HUDEP-2 (cell line): Measurements from ENCODE around the gene TTLL8.
A peak's percentile ranks its signal among the peaks of the same experiment; 100 is the strongest.

Source experiments
- DNase-seq, 76 experiments: peaks; one replicate each; lab custom pipeline; 2025; ENCODE audit not compliant: unreplicated experiment in 76 of 76; lab: John Stamatoyannopoulos, UW

TTLL8 gene

DNA sequence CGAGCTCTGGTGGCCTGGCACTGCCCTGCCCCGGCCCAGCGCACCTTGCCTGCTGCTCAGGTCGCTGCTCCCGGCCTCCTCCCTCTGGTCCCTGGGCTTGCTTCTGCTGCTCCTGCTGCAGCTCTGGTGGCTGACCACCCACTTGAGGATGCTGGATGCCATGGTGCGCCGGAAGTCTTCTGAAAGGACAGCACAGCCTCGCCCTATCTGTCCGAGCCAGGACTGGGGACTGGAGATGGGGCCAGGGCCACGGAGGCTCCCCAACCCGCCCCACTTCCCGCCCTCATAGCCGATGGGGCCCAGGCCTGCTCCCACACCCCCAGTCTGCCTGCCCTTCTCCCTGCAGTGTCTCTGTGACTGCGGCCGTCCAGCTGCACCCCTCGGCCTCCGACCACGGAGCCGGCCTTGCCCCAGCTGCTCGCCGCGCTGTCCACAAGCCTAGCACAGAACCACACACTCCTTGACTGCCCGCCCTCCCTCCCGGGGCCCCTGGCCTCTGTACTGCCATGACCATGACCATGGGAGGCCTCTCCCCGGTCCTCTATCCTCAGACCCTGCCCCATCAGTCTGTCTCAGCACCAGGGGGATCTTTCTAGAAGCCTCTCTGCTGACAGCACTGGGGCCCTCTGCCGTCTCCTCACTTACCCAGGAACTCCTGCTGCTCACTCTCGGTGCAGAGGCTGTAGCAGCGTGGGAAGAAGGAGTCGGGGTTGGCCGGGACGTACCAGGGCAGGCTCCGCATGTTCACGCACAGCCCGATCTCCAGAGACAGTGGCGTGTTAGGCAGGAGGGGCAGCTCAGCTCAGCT is 12.7 kb downstream of the TTLL8 start:
- DNase-seq: no peak

DNA sequence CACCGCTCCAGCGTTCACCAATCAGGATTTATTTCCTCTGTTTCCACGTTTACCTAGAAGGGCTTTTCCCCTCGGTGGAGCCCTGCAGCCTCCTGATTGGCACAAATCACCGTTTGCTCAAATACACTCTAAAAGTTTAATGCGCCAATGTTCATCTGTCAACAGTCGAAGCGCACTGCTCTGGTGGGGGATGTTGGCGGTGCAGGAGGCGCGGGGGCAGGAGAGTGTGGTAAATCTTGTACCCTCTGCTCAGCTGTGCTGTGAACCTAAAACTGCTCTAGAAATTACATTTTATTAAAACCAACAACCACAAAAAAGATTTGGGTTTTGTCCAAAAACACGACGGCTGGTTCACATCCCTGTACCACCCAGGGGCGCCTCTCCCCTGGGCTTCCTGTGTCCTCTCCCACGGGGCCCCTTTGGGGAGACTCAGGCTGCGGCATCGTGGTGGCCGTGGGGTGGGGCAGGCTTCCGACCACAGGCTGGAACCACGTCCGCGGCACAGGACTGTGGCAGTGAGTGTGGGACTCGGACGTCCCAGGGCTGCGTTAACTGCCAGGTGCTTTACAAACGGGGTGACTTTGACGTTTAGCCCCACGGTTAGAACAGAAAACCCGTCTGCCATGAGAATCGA is 13.5 kb downstream of the TTLL8 start:
- no peak for DNase-seq

DNA sequence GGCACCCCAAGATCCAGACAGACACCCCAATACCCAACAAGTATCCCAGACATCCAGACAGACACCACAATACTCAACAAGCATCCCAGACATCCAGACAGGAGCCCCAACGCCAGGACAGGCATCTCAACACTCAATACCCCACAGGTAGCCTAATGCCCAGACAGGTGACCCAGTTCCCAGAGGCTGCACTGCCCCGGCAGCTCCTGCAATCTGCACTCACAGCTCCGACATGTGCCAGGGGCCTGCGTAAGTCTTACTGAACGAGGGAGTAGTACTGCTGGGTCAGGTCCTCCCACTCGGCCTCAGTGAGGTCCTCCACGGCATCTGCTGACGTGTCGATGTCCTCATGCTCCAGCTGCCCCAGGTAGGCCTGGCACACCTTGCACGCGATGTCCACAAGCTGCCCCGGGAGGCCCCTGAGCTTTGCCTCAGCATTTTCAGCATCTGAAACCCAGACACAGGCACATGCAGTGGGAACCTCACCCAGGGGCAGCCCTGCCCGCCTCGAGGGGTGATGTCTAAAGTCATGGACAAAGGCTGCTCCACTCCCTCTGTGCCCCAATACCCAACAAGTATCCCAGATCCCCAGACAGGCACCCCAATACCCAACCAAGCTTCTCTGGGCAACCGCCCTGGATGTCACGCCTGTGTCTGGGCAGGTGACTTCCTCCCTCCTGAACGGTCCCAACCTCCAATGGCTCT is 16.6 kb downstream of the TTLL8 start:
- no peak for DNase-seq

DNA sequence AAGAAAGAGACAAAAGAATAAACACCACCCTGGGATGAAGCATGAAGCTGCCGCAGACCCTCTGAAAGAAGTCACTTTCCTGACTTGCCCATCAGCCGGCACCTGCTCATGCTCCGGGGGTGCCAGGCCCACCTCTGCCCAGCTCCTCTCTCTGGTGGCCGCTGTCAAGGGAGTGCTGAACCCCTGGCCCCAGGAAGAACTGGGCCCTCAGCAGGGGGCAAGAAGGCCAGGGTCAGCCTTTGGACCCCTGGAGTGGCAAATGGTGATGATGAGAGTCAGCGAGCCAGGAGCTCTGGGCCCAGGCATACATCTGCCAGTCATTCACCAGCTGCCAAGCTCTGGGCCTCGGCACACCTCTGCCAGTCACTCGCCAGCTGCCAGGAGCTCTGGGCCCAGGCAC is 17.4 kb downstream of the TTLL8 start:
- no peak for DNase-seq

DNA sequence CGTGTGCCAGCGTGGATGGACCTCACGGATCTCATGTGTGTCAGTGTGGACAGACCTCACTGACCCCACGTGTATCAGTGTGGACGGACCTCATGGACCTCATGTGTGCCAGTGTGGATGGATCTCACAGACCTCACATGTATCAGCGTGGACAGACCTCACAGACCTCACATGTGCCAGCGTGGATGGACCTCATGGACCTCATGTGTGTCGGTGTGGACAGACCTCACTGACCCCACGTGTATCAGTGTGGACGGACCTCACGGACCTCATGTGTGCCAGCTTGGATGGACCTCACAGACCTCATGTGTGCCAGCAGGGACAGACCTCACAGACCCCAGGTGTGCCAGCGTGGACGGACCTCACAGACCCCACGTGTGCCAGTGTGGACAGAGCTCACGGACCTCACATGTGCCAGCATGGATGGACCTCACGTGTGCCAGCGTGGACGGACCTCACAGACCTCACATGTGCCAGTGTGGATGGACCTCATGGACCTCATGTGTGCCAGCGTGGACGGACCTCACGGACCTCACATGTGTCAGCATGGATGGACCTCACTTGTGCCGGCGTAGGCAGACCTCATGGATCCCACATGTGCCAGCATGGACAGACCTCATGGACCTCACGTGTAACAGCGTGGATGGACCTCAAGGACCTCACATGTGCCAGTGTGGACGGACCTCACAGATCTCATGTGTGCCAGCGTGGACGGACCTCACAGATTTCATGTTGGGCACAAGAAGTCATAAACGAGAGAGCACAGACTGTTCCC is 18.2 kb downstream of the TTLL8 start:
- no peak for DNase-seq

DNA sequence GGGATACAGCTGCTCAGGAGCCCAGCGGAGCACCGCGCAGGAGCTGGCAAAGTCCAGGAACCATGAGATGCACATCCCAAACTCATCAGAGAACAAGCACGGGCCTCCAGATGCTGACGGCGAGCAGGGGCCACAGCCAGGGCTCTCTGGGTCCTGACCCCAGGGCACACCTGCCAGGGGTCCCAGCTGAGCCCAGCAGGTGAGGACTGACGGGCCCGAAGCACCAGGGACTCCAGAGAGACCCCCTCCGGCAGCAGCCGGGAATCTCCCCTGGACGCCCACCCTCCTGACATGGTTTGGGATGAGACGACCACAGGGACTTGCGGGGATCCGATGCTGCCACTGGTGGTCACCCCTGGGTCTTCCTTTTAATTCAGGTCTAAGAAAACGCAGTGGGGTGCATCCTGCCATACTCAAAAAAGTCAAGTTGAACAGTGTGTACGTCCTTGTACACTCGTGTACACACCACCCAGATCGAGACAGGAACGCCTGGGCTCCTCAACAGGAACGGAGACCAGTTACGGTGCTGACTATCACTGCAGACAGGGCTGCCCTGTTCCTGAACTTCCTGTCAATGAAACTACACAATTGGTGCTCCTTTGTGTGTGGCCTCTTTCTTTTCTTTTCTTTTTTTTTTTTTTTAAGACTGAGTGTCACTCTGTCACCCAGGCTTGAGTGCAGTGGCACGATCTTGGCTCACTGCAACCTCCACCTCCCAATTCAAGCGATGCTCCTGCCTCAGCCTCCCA is 21.9 kb downstream of the TTLL8 start:
- DNase-seq: no peak

DNA sequence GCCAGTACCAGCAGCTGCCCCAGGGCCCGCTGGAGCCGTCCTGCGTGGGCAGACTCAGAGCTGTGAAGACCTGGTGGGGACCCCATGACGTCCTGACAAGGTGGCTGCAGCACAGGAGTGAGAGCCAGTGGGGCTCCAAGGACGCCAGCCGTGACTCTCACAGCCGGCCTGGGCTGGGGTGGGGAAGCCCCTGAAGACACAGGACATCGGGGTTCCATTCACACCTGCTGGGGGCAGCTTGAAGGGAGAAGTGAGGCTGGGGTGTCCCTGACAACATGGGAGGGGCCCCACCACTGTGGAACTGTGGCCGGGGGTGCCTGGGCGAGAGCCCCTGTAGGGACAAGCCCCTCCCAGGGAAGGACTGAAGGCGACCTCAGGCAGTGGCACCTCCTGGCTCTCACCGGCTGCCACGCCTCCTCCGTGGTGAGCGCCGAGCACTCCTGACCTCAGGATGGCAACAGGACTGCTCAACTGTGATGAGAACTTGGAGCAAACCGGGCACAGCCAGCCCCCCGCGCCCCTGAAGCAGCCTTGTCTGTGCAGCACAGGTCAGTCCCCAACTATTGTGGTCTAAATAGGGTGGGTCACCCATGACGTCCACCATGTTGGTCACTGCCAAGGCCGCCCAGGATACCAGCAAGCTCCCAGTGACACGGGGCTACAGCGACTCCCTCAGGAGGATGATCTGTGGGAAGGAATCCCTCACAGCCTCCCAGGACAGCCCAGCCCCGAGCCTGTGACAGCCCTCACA is 22.8 kb downstream of the TTLL8 start:
- no peak for DNase-seq

DNA sequence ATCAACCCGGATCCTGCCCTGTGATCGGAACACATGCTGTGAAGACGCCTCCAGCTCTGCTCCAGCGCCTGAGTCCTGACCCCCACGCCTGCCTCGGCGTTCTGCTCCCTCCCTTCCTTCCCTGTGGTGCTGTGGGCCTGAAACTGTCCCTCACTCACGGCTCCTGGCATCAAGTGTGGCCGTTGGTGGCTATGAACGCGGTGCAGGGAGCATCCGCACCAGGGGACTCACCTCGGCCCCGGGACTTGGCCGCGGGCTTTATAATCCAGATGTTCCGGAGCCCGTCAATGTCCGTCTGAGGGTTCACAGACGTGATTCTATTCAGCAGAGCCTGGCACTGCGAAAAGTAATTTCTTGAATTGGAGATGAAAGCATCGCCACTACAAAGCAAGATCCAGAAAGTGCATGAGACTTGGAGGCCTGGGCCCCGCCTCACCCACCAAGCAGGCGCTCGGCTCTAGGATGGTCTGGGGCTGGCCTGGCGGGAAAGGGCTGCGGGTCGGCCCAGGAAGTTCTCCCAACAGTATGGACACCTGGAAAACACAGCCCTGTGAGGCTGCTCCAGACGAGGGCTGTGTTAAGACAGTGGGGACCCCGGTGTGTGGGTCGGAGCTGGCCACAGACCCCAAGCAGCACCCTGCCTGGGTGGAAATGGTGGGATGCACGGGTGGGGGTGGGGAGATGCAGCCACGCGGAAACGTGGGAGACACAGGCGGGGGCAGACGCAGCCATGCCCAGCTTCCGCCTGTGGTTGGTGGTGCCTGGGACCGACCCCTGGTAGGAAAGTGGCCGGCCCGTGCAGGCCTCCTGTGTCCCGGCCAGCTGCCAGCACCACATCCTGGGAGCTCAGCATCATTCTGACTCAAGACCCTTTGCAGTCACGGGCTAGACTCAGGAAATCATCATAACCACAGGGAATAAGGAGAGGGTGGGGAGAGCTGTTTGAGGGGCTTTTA is 23.7 kb downstream of the TTLL8 start:
- no peak for DNase-seq

DNA sequence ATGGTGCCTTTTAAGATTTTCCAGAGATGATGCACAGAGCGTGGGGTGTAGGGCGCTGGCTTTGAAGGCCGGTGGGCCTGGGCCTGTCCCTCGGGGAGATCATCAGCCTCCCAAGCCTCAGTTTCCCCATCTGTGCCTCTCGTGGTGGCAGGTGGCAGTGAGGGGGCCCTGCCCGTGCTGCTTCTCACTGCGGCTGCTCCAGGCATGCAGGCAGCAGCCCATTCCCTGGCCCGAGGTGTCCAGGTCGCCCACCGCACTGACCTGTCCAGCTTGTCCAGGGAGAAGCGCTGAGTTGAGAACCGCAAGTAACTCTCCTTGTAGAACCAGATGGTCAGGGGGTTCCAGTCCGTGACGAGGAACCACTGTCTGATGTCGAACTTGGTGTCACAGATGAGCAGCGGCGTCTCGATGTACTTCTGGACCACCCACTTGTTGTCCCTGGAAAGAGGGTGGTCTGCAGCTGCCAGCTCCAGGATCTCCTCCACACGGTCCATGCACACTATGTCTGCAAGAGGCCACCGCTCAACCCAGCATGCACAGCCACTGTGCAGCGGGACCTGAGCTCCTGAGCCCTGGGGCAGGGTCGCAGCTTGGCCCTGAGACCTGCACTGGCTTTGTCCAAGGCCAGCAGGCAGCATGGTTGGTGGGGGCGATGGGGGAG is 25.0 kb downstream of the TTLL8 start:
- DNase-seq: no peak

DNA sequence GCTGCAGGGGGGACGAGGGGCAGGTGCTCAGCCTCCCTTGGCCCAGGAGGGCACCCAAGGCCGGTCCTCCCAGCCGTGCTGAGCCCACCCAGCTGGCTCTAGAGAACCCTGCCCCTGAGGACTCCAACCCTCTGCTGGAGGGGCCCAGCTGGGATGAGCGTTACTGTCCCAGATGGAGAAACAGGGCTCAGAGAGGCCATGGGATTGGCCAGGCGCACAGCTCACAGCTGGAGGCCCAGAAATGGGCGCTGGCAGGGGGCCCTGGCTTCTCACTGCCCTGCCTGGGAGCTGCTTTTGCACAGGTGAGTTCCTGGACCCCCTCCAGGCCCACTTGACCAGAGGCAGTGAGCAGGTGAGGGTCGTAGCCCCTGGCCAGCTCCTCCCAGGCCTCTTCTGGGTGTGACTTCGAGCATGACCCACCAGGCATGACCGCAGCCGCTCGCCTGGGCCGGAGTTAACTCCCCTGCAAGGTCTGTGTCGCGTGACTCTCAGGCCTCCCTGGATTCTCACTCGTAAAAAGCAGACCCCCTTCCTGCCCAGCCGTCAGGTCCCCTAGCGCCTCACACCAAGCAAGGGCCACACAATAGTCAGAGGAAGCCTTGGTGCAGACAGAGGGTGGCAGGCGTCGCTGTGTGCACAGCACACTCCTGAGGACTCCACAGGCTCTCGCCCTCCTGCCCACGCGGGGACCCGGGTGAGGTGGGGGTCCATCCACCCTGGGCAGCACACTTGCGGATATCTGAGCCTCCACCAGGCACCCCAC is 25.8 kb downstream of the TTLL8 start:
- no peak for DNase-seq

DNA sequence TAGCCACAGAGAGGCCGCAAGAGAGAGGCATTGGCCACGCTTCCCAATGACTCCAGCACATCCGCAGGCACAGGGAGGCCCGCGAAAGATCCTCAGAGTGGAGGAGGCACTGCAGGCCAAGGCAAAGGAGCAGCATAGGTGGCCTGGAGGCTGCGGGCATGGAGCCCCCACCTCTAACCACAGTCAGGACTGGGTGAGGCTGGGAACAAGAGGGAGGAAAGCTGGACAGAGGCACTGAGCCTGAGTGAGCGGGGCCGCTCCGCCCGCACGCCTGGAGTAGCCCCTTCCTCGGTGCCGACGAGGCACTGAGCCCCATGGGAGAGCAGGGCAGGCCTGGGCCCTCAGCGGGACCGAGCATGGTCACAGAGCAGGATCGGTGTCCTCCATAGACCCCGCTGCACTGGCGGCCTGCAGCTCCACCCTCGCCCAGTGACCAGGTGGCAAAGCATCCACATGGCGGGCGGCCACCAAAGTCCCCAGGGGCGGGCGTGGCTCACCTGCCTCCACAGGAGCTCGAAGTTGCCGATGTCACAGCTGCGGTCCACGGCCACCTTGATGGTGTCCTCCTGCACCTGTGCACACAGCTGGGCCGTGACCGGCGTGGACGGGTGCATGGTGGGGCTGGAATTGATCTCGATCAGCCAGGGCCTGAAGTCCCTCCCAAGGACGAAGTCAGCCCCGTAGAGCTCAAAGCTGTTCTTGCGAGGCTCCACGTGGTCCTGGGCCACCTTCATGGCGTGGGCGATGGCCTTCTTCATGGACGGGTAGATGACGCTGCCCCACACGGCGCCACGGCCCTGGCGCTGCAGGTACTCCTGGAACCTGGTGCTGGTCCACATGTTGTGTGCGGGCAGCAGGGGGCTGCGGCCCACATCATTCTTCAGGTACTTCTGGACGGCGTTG is 26.7 kb downstream of the TTLL8 start:
- no peak for DNase-seq

DNA sequence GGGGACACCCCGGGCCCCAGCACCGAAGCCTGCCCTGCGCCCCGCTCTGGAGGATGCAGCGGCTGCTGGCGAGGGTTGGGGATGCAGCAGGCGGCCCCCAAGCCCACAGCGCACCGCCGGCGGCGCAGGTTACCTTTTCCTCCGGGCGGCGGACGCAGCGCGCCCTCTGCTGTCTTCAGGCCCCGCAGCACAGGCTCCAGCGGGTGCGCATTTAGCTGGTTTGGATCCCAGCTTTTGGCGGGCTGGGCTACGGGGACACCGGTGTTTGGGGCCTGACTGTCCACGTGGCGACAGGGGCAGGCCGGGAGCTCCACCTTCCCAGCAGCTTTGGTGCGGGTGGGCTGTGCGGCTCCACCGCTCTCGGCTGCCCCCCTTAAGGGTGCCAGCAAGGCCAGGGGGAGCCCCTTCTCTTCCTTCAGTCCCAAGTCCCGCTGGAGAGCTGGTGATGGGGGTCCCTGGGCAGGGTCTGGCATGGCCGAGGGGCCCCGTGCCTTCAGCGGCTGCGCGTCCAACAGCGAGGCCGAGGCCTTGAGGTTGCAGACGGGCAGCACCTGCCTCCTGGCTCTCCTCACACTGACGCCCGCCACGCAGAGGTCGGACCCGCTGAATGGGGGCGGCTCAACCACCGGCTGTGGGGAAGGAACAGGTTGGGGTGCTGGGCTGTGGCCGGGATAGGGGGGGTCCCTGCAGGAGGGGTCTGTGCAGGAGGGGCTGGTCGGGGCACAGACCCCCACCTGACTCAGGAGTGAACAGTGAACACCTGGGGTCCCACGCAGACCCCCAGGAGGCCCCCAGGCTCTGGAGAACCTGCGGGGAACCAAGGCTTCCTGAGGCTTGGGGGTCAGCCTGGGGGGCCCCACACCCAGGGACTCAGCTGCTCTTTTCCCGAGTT is 27.6 kb downstream of the TTLL8 start:
- DNase-seq: peak in 68 of 76 experiments; percentile 7 to 77 (median 58)

DNA sequence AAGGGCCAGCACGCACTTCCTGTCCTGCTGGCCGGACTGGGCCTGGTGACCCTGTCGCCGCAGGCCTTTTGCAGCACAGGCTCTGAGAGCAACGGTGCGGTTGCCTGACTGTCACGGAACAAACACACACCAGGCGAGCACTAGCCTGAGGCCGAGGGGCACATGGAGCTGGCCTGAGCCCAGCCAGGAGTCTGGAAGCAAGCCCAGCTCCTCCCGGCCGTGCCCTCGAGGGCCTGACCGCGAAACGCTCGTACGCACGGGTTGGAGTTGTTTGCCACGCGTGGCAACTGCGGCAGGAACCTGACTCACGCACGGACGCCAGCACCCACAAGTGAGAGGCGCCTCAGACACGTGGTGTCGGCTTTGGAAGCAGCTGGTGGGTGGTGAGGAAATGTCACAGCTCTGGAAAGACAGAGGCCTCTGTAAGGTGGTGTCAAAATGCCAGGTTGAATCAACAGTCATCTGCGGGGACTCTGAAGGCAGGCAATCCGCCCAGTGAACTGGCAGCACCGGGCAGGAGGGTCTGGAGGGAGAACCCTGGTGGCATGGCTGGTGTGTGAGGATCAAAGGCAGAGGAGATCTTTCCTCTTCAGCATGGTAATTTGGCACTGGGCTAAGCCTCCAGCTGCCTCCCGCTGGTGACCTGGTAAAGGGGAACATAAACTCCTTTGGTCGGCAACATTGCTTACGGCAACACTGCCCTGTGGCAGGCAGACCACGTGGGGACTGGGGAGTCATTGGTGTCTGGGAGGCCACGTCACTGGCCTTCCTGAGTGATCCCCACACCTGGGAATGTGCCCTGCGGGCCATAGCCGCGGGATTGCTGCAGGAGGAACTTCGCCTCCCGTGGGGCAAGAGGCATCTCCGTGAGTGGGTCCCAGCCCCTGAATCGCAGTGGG is 30.2 kb downstream of the TTLL8 start:
- peak in 2 of 76 experiments; percentile 18 to 24 for DNase-seq

DNA sequence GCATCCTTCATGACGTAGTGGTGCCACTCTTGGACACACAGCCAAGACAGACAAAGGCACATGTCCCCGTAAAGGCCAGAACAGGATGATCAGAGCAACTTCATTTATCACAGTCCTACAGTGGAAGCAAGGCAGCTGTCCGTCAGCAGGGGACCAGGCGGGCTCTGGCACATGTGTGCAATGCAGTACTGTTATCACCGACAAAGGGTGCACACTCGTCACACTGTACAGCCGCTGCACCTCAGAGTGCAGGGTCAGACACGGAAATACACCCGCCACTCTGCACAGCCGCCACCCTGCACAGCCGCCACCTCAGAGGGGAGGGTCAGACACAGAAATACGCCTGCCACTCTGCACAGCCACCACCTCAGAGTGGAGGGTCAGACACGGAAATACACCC is 32.1 kb downstream of the TTLL8 start:
- no peak for DNase-seq
